KMS-11 (cell line): ENCODE measurements around the gene AGPAT4.

Experiments used
- H2AFZ ChIP-seq: fragments of 200-600 bp; sonication (generic); 2 replicates; pipeline ENCODE4 v1.6.1; 2016; ENCODE audit warnings: antibody characterized with exemption, mixed run types, low read depth
- H3K27ac ChIP-seq: fragments of 200-600 bp; sonication (generic); 2 replicates; pipeline ENCODE4 v1.6.1; 2016; ENCODE audit warnings: mild to moderate bottlenecking, mixed run types
- H3K27me3 ChIP-seq: fragments of 200-600 bp; sonication (generic); 2 replicates; pipeline ENCODE4 v1.6.1; 2017; ENCODE audit warnings: mild to moderate bottlenecking, low read depth, mixed run types, moderate library complexity; ENCODE audit not compliant: insufficient read depth
- H3K36me3 ChIP-seq: fragments of 200-600 bp; sonication (generic); 2 replicates; pipeline ENCODE4 v1.6.1; 2017; ENCODE audit warnings: mild to moderate bottlenecking, mixed run types; ENCODE audit not compliant: insufficient read depth
- H3K4me1 ChIP-seq: fragments of 200-600 bp; sonication (generic); 2 replicates; pipeline ENCODE4 v1.6.1; 2016; ENCODE audit warnings: mild to moderate bottlenecking, low read depth, mixed run types; ENCODE audit not compliant: poor library complexity, severe bottlenecking
- H3K4me2 ChIP-seq: fragments of 200-600 bp; sonication (generic); 2 replicates; pipeline ENCODE4 v1.7.0; 2016; ENCODE audit warnings: mild to moderate bottlenecking, mixed run types
- H3K4me3 ChIP-seq: fragments of 200-600 bp; sonication (generic); IDR thresholded peaks from 2 replicates; pipeline ENCODE4 v1.6.1; 2017; ENCODE audit warnings: low read depth, low read length, mixed read lengths; ENCODE audit not compliant: insufficient read depth
- H3K79me2 ChIP-seq: fragments of 200-600 bp; sonication (generic); 2 replicates; pipeline ENCODE4 v1.6.1; 2016; ENCODE audit warnings: low read depth, mixed run types; ENCODE audit not compliant: insufficient read depth
- H3K9ac ChIP-seq: fragments of 200-600 bp; sonication (generic); 2 replicates; pipeline ENCODE4 v1.6.1; 2016; ENCODE audit warnings: mild to moderate bottlenecking, mixed run types
- H4K20me1 ChIP-seq: fragments of 200-600 bp; sonication (generic); 2 replicates; pipeline ENCODE4 v1.6.1; 2016; ENCODE audit warnings: mild to moderate bottlenecking, mixed run types; ENCODE audit not compliant: insufficient read depth
- CTCF ChIP-seq: fragments of 200-600 bp; sonication (generic); conservative IDR thresholded peaks from 2 replicates; pipeline ENCODE4 v1.6.1; 2017; ENCODE audit warnings: low read depth, mild to moderate bottlenecking, antibody characterized with exemption, low read length, moderate library complexity, mixed read lengths

Gene AGPAT4

GRCh38 chr6:161276605-161277155, 2.8 kb upstream of the AGPAT4 start:
- Histone ChIP-seq H3K36me3 (no peaks in the 10 kb centered on the region), H2AFZ (no peak overlapping the region), H3K4me1 (no peaks in the 10 kb centered on the region), H4K20me1 (no peaks in the 10 kb centered on the region), H3K4me3 (no peak overlapping the region), H3K4me2 (no peak overlapping the region), H3K27me3 (no peaks in the 10 kb centered on the region), H3K79me2 (no peaks in the 10 kb centered on the region), H3K9ac (no peak overlapping the region), H3K27ac (no peak overlapping the region)
- no peak for TF ChIP-seq CTCF

GRCh38 chr6:161274898-161275297, 1.0 kb upstream of the AGPAT4 start:
- H3K4me2 ChIP-seq, result no peak overlapping the region
- no peaks in the 10 kb centered on the region for H4K20me1 ChIP-seq
- no peak overlapping the region for H2AFZ ChIP-seq
- TF ChIP-seq CTCF, result no peak
- H3K36me3 ChIP-seq, result no peaks in the 10 kb centered on the region
- H3K4me1 ChIP-seq, result no peaks in the 10 kb centered on the region
- H3K9ac ChIP-seq, result no peak overlapping the region
- H3K27me3 ChIP-seq, result no peaks in the 10 kb centered on the region
- H3K27ac ChIP-seq, result no peak overlapping the region
- H3K79me2 ChIP-seq, result no peaks in the 10 kb centered on the region
- H3K4me3 ChIP-seq, result no peak overlapping the region

- no peaks in the 10 kb centered on the region for H3K4me1 ChIP-seq
- H3K9ac ChIP-seq, result peak overlapping the region; percentile 46; the same call in 1 of the 2 replicates
- no peak overlapping the region for H3K4me3 ChIP-seq
- no peaks in the 10 kb centered on the region for H4K20me1 ChIP-seq
- H3K27me3 ChIP-seq, result no peaks in the 10 kb centered on the region
- H3K27ac ChIP-seq, result 0 out of 2 replicates have a peak overlapping the region, but pooled peaks have one; percentile 33
- no peaks in the 10 kb centered on the region for H3K36me3 ChIP-seq
- H3K79me2 ChIP-seq, result no peaks in the 10 kb centered on the region
- TF ChIP-seq CTCF, result no peak
- peak overlapping the region; percentile 69; the same call in 1 of the 2 replicates for H2AFZ ChIP-seq
- 0 out of 2 replicates have a peak overlapping the region, but pooled peaks have one; percentile 2 for H3K4me2 ChIP-seq
These were observed 612 bp upstream of the AGPAT4 start for GRCh38 chr6:161274488-161274858.

GRCh38 chr6:161273274-161273751, 548 bp downstream of the AGPAT4 start:
- no peak overlapping the region; the same call in 1 of the 2 replicates for H3K9ac ChIP-seq
- TF ChIP-seq CTCF, result no peak
- no peak overlapping the region for H3K27ac ChIP-seq
- 0 out of 2 replicates have a peak overlapping the region, but pooled peaks have one; percentile 15 for H3K4me2 ChIP-seq
- H4K20me1 ChIP-seq, result no peaks in the 10 kb centered on the region
- no peaks in the 10 kb centered on the region for H3K27me3 ChIP-seq
- H3K4me1 ChIP-seq, result no peaks in the 10 kb centered on the region
- H3K79me2 ChIP-seq, result no peaks in the 10 kb centered on the region
- H3K4me3 ChIP-seq, result no peak overlapping the region
- H2AFZ ChIP-seq, result no peak overlapping the region
- H3K36me3 ChIP-seq, result no peaks in the 10 kb centered on the region
